ENCODE measurements around the gene FUT4.

Gene FUT4

DNA sequence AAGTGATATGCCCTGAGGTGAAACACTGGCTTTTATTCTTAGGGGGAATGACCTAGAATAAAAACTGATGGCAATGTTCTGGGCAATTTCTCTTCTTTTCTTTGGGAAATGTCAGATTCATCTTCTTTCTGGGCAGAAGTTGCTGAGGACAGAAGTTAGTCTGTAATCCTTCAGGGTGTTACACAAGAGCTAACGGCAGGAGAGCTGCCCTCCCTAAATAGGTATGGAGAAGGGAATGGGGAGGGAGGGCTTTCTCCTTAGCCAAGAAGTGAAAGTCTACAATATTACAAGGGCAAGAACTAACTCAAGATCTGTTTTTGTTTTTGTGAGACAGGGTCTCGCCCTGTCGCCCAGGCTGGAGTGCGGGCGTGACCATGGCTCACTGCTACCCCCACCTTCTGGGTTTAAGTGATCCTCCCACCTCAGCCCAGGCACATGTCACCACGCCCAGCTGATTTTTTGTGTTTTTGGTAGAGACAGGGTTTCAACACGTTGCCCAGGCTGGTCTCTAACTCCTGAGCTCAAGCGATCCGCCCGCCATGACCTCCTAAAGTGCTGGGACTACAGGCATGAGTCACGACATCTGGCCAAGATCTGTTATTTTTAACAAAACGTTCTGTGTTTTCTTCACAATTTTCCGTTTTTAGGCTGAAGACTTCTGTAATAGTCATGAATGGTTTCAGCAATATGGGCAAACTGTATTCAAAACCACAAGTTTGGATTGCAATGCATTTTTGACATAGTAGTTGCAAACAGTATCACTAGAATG, 30.7 kb downstream of the FUT4 start:
- H3K9ac ChIP-seq (ENCODE audit: low read depth, low read length) = no peak overlapping the region
- H3K36me3 ChIP-seq (ENCODE audit: insufficient read depth, low read length) = no peaks in the 10 kb centered on the region
- no peaks in the 10 kb centered on the region for H3K9me3 ChIP-seq (replicated peaks; ENCODE audit: low read length)
- H3K4me1 ChIP-seq (ENCODE audit: control insufficient read depth, insufficient read depth, low read length) = peaks cover 6% of the 10 kb centered on the region
- no peak overlapping the region for H3K4me3 ChIP-seq (ENCODE audit: low read length)
- no peaks in the 10 kb centered on the region for H3K27me3 ChIP-seq (ENCODE audit: control insufficient read depth, insufficient read depth, low read length)
- no peak overlapping the region for H3K4me2 ChIP-seq (ENCODE audit: low read length)

GRCh38 chr11:94576306-94576705, 32.6 kb downstream of the FUT4 start:
- Histone ChIP-seq H3K4me1 (ENCODE audit: control insufficient read depth, insufficient read depth, low read length) (peaks cover 6% of the 10 kb centered on the region), H3K4me3 (ENCODE audit: low read length) (no peak overlapping the region), H3K9ac (ENCODE audit: low read depth, low read length) (no peak overlapping the region), H3K36me3 (ENCODE audit: insufficient read depth, low read length) (no peaks in the 10 kb centered on the region), H3K4me2 (ENCODE audit: low read length) (no peak overlapping the region), H3K27me3 (ENCODE audit: control insufficient read depth, insufficient read depth, low read length) (no peaks in the 10 kb centered on the region), H3K9me3 (replicated peaks; ENCODE audit: low read length) (no peaks in the 10 kb centered on the region)

GRCh38 chr11:94577841-94578240, 34.1 kb downstream of the FUT4 start:
- no peak overlapping the region for H3K4me2 ChIP-seq (ENCODE audit: low read length)
- H3K36me3 ChIP-seq (ENCODE audit: insufficient read depth, low read length) = no peaks in the 10 kb centered on the region

DNA sequence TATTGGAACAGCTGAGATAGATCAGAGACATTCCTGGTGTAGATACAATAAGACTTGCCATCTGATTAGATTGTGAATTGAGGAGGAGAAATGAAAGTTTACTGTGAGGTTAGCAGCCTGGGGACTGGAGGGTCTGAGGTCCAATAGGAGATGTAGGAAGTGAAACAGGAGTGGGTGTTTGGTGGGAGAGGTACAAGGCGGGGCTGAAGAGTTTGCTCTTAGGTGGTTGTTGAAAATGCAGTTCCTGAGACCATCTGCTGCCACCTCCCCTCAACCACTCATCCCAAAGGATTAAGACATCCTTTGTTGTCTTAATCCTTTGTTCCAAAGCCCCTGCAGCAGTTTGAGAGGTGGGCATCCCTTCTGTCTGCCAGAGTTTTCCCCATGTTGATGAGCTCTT, 38.2 kb downstream of the FUT4 start:
- no peak overlapping the region for H3K9ac ChIP-seq (ENCODE audit: low read depth, low read length)
- H3K27me3 ChIP-seq (ENCODE audit: control insufficient read depth, insufficient read depth, low read length) = no peaks in the 10 kb centered on the region
- no peak overlapping the region for H3K4me2 ChIP-seq (ENCODE audit: low read length)
- H3K4me3 ChIP-seq (ENCODE audit: low read length) = no peak overlapping the region
- no peaks in the 10 kb centered on the region for H3K4me1 ChIP-seq (ENCODE audit: control insufficient read depth, insufficient read depth, low read length)
- no peaks in the 10 kb centered on the region for H3K36me3 ChIP-seq (ENCODE audit: insufficient read depth, low read length)
- no peaks in the 10 kb centered on the region for H3K9me3 ChIP-seq (replicated peaks; ENCODE audit: low read length)

More at GRCh38 chr11:94577841-94578240, 34.1 kb downstream of the FUT4 start:
- H3K9me3 ChIP-seq (replicated peaks; ENCODE audit: low read length) = no peaks in the 10 kb centered on the region
- peaks cover 6% of the 10 kb centered on the region for H3K4me1 ChIP-seq (ENCODE audit: control insufficient read depth, insufficient read depth, low read length)
- H3K4me3 ChIP-seq (ENCODE audit: low read length) = no peak overlapping the region
- no peaks in the 10 kb centered on the region for H3K27me3 ChIP-seq (ENCODE audit: control insufficient read depth, insufficient read depth, low read length)
- no peak overlapping the region for H3K9ac ChIP-seq (ENCODE audit: low read depth, low read length)

DNA sequence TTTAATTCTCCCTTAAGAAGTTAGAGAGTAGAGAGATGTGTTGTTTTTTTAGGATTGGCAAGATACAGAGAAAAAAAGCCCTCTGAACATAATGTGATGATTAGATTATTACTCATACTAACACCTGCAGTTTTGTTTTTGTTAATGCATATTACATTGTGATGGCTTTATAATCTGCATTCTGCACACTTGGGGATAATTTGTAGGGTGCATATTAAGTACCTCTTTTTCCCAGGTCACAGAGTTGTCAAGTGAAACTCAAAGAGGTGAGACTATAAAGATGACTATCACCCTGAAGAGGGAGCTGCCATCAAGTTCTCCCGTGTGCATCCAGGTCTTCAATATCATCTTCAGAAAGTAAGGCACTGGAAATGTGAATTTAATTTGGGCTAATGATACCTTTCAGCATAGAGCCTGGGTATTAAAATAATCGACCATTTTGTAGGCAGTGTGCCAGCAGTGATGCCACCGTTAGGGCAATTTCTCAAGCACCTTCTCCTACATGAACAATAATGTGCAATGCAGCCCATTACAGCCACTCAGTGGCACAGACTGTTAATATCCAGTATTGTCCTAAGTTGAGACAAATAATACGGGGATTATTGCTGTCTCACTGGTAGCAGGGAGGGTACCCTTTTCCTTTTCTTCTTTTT, 39.6 kb downstream of the FUT4 start:
- no peaks in the 10 kb centered on the region for H3K9me3 ChIP-seq (replicated peaks; ENCODE audit: low read length)
- no peak overlapping the region for H3K9ac ChIP-seq (ENCODE audit: low read depth, low read length)
- H3K27me3 ChIP-seq (ENCODE audit: control insufficient read depth, insufficient read depth, low read length) = no peaks in the 10 kb centered on the region
- H3K4me2 ChIP-seq (ENCODE audit: low read length) = no peak overlapping the region
- no peaks in the 10 kb centered on the region for H3K36me3 ChIP-seq (ENCODE audit: insufficient read depth, low read length)
- no peaks in the 10 kb centered on the region for H3K4me1 ChIP-seq (ENCODE audit: control insufficient read depth, insufficient read depth, low read length)
- H3K4me3 ChIP-seq (ENCODE audit: low read length) = no peak overlapping the region

GRCh38 chr11:94583866-94584500, 40.3 kb downstream of the FUT4 start:
- H3K4me1 ChIP-seq (ENCODE audit: control insufficient read depth, insufficient read depth, low read length) = no peaks in the 10 kb centered on the region
- no peak overlapping the region for H3K4me2 ChIP-seq (ENCODE audit: low read length)
- H3K27me3 ChIP-seq (ENCODE audit: control insufficient read depth, insufficient read depth, low read length) = no peaks in the 10 kb centered on the region
- H3K36me3 ChIP-seq (ENCODE audit: insufficient read depth, low read length) = no peaks in the 10 kb centered on the region
- H3K9ac ChIP-seq (ENCODE audit: low read depth, low read length) = no peak overlapping the region
- H3K4me3 ChIP-seq (ENCODE audit: low read length) = no peak overlapping the region
- no peaks in the 10 kb centered on the region for H3K9me3 ChIP-seq (replicated peaks; ENCODE audit: low read length)

- Histone ChIP-seq H3K4me2 (ENCODE audit: low read length) (no peak overlapping the region), H3K9me3 (replicated peaks; ENCODE audit: low read length) (no peaks in the 10 kb centered on the region), H3K4me1 (ENCODE audit: control insufficient read depth, insufficient read depth, low read length) (no peaks in the 10 kb centered on the region), H3K27me3 (ENCODE audit: control insufficient read depth, insufficient read depth, low read length) (no peaks in the 10 kb centered on the region), H3K36me3 (ENCODE audit: insufficient read depth, low read length) (no peaks in the 10 kb centered on the region), H3K9ac (ENCODE audit: low read depth, low read length) (no peak overlapping the region), H3K4me3 (ENCODE audit: low read length) (no peak overlapping the region)
Measured at GRCh38 chr11:94584978-94585377, 41.3 kb downstream of the FUT4 start.

DNA sequence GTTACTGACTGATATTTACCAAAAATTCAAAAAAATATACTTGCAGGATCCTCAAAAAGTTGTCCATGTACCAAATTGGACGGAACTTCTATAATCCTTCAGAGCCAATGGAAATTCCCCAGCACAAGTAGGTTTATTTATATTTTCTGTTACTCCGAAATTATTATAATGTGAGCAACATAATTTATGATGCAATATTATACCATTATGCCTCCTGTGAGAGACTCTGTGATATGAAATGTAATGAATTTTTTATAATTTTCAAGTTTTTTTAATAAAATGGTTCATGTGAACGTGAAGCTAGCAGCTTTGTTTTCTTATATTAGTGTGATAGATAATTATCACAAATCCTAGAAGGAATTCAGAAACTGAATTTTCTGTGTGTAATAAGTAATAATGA, 41.7 kb downstream of the FUT4 start:
- H3K4me1 ChIP-seq (ENCODE audit: control insufficient read depth, insufficient read depth, low read length) = no peaks in the 10 kb centered on the region
- no peaks in the 10 kb centered on the region for H3K27me3 ChIP-seq (ENCODE audit: control insufficient read depth, insufficient read depth, low read length)
- no peaks in the 10 kb centered on the region for H3K9me3 ChIP-seq (replicated peaks; ENCODE audit: low read length)
- no peak overlapping the region for H3K4me3 ChIP-seq (ENCODE audit: low read length)
- H3K36me3 ChIP-seq (ENCODE audit: insufficient read depth, low read length) = no peaks in the 10 kb centered on the region
- H3K4me2 ChIP-seq (ENCODE audit: low read length) = no peak overlapping the region
- H3K9ac ChIP-seq (ENCODE audit: low read depth, low read length) = no peak overlapping the region

- H3K9ac ChIP-seq (ENCODE audit: low read depth, low read length) = no peak overlapping the region
- H3K9me3 ChIP-seq (replicated peaks; ENCODE audit: low read length) = no peaks in the 10 kb centered on the region
- no peaks in the 10 kb centered on the region for H3K4me1 ChIP-seq (ENCODE audit: control insufficient read depth, insufficient read depth, low read length)
- H3K27me3 ChIP-seq (ENCODE audit: control insufficient read depth, insufficient read depth, low read length) = no peaks in the 10 kb centered on the region
- no peak overlapping the region for H3K4me3 ChIP-seq (ENCODE audit: low read length)
- H3K36me3 ChIP-seq (ENCODE audit: insufficient read depth, low read length) = no peaks in the 10 kb centered on the region
- no peak overlapping the region for H3K4me2 ChIP-seq (ENCODE audit: low read length)
Measured at GRCh38 chr11:94586546-94586945, 42.8 kb downstream of the FUT4 start.

GRCh38 chr11:94586978-94587377, 43.3 kb downstream of the FUT4 start:
- Histone ChIP-seq H3K9me3 (replicated peaks; ENCODE audit: low read length) (no peaks in the 10 kb centered on the region), H3K4me1 (ENCODE audit: control insufficient read depth, insufficient read depth, low read length) (no peaks in the 10 kb centered on the region), H3K36me3 (ENCODE audit: insufficient read depth, low read length) (no peaks in the 10 kb centered on the region), H3K9ac (ENCODE audit: low read depth, low read length) (no peak overlapping the region), H3K27me3 (ENCODE audit: control insufficient read depth, insufficient read depth, low read length) (no peaks in the 10 kb centered on the region), H3K4me3 (ENCODE audit: low read length) (no peak overlapping the region), H3K4me2 (ENCODE audit: low read length) (no peak overlapping the region)

GRCh38 chr11:94588366-94588942, 44.7 kb downstream of the FUT4 start:
- no peak overlapping the region for H3K9ac ChIP-seq (ENCODE audit: low read depth, low read length)
- H3K36me3 ChIP-seq (ENCODE audit: insufficient read depth, low read length) = no peaks in the 10 kb centered on the region
- H3K4me2 ChIP-seq (ENCODE audit: low read length) = no peak overlapping the region
- H3K9me3 ChIP-seq (replicated peaks; ENCODE audit: low read length) = no peaks in the 10 kb centered on the region
- H3K4me3 ChIP-seq (ENCODE audit: low read length) = no peak overlapping the region
- H3K27me3 ChIP-seq (ENCODE audit: control insufficient read depth, insufficient read depth, low read length) = no peaks in the 10 kb centered on the region
- H3K4me1 ChIP-seq (ENCODE audit: control insufficient read depth, insufficient read depth, low read length) = no peaks in the 10 kb centered on the region
